ENCODE results near the gene MRPL42. TPM values are rescaled to one million over a fixed set of nuclear protein-coding genes. Genes with fewer than 3 reads are reported as not detected.
A peak's percentile ranks its signal among the peaks of the same experiment; 100 is the strongest.

The MRPL42 gene
- total and polyA plus RNA-seq, 2 donors (not counting 1 experiment from before 2014, with no cell fraction given), result 31.5 to 45.2 TPM

DNA sequence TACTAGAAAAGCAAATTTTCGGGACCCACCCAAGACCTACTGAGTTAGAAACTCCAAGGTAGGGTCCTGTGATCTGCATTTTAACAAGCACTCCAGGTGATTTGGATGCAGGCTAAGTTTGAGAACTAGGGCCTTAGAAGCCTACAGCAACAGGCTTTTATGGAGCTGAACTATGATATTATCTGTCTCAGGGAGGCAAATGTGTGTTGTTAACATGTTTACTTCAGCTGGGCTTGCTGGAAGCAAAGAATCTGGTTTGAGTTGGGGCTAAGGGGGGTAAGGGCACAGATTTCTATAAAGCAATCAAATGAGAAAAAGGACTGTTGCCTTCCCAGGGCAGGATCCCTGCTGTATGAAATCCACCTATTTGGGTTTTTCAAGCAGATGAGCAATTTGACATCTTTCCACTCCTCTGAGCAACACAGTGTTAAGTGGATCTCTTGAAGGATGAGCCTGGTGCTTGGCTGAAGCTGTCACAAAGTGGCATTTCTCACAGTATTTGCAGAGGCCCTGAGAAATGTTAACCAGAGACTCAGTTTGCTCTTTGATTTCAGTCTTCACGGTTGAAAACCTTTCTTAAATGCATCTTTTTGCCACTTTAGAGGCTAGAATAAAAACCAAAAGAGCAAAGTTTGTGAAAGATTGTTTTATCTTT is 68.9 kb downstream of the MRPL42 start:
- Histone ChIP-seq H4K20me1 (ENCODE audit: control insufficient read depth, insufficient read depth, low read length, poor library complexity, severe bottlenecking) (no peaks in the 10 kb centered on the region), H3K9me3 (ENCODE audit: control extremely low read depth in 1 of 3, control insufficient read depth in 2 of 3, insufficient read depth in 1 of 3, low read length in 2 of 3) (peaks cover 0 to 4% (median 0%) of the 10 kb centered on the region in 3 donors), H3K4me2 (replicated peaks; ENCODE audit: low read depth, low read length, poor library complexity, severe bottlenecking) (peak overlapping the region; percentile 62), H3K27ac (ENCODE audit: low read length in 2 of 2) (peak overlapping the region in 1 of 2 donors; percentile 27), H3K36me3 (replicated peaks in 1 of 2; ENCODE audit: control extremely low read depth in 1 of 2, control insufficient read depth in 1 of 2, extremely low read depth in 1 of 2, insufficient read depth in 2 of 2, low read length in 1 of 2) (no peaks in the 10 kb centered on the region), H3K4me3 (ENCODE audit: control extremely low read depth in 1 of 5, extremely low read depth in 1 of 5, insufficient read depth in 1 of 5, low read depth in 2 of 5, low read length in 4 of 5) (peak overlapping the region in 1 of 5 experiments; percentile 13), H3K79me2 (ENCODE audit: control insufficient read depth, insufficient read depth, low read length) (no peaks in the 10 kb centered on the region), H3K4me1 (ENCODE audit: control insufficient read depth in 2 of 2, insufficient read depth in 2 of 2, low read length in 2 of 2) (peaks cover 20 to 23% of the 10 kb centered on the region in 2 donors), H2AFZ (ENCODE audit: insufficient read depth, low read depth, low read length, poor library complexity, severe bottlenecking) (peak overlapping the region; percentile 63), H3K9ac (ENCODE audit: low read length) (peak overlapping the region; percentile 52), H3K27me3 (replicated peaks in 1 of 4; ENCODE audit: control extremely low read depth in 1 of 4, control insufficient read depth in 3 of 4, insufficient read depth in 4 of 4, low read length in 3 of 4) (no peaks in the 10 kb centered on the region)
- ChIA-PET CTCF (interaction anchor here (1.1 to 1.9 kb wide), 3 partner anchors 33 to 566 kb away, joined by 4 to 10 read pairs (median 4); no protein-coding TSS in a partner anchor), POLR2A (no interaction called here)
- no peak for DNase-seq
- Mint-ChIP-seq H3K9me3 (ENCODE audit: insufficient read depth) (no peaks in the 10 kb centered on the region), H3K4me3 (no peak overlapping the region), H3K27ac (no peak overlapping the region), H3K27me3 (no peaks in the 10 kb centered on the region), H3K4me1 (peaks cover 24% of the 10 kb centered on the region)
- TF ChIP-seq EZH2 (IDR thresholded peaks at IDR 0.05; ENCODE audit: borderline replicate concordance, insufficient read depth, low read depth, low read length, poor library complexity, severe bottlenecking), result no peak
- intact Hi-C loops (cut with micrococcal nuclease), result no loop called here
- WGBS (ENCODE audit: insufficient coverage), result 100% methylated on average over 1 of the region's 2 CpGs
- ATAC-seq (ENCODE audit: low read depth), result no peak

DNA sequence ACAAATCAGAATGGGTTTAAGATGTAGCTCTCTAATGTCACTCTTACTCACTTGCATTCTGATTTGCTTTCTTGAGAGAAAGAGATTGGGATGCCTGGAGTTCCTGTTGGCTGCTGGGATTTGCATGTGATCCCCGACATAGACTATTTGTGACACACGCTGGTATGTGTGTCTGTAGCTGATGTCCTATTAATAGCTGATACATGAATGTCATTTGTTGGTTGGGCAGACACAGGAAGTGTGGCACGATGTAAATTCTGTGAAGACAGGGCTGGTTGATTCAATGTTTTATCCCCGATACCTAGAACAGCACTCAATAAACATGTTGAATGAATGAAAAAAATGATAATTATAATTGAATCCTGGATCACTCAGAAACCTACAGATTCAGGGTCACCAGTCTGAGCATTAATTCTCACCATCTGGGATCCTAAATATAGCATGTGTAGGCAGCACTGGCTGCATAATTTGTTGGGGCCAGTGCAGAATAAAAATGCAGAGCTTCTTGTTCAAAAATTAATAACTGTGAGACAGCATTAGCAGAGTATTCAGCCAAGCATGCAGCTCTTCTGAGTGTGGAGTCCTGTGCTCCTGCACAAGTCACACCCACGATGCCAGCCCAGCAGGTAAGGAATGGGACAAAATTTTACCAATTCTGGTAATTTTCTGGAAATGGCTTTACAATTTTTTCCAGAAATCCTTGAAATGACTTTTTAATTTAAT is 69.6 kb downstream of the MRPL42 start:
- DNase-seq (peak; percentile 25), ATAC-seq (ENCODE audit: low read depth) (peak; percentile 58)
- ChIA-PET CTCF (interaction anchor here (1.0 to 1.9 kb wide), 4 partner anchors 34 to 565 kb away, joined by 3 to 10 read pairs (median 4); no protein-coding TSS in a partner anchor), POLR2A (no interaction called here)
- Mint-ChIP-seq H3K9me3 (ENCODE audit: insufficient read depth) (no peaks in the 10 kb centered on the region), H3K4me1 (peaks cover 24% of the 10 kb centered on the region), H3K27ac (peak overlapping the region; percentile 7), H3K27me3 (no peaks in the 10 kb centered on the region), H3K4me3 (peak overlapping the region; percentile 59)
- H3K79me2 ChIP-seq (ENCODE audit: control insufficient read depth, insufficient read depth, low read length), result no peaks in the 10 kb centered on the region
- 27% methylated on average over 3 of the region's 5 CpGs for WGBS (ENCODE audit: insufficient coverage)
- peak overlapping the region; percentile 63 for H2AFZ ChIP-seq (ENCODE audit: insufficient read depth, low read depth, low read length, poor library complexity, severe bottlenecking)
- peak overlapping the region in 1 of 5 experiments; percentile 13 for H3K4me3 ChIP-seq (ENCODE audit: control extremely low read depth in 1 of 5, extremely low read depth in 1 of 5, insufficient read depth in 1 of 5, low read depth in 2 of 5, low read length in 4 of 5)
- H3K36me3 ChIP-seq (replicated peaks in 1 of 2; ENCODE audit: control extremely low read depth in 1 of 2, control insufficient read depth in 1 of 2, extremely low read depth in 1 of 2, insufficient read depth in 2 of 2, low read length in 1 of 2), result no peaks in the 10 kb centered on the region
- no peaks in the 10 kb centered on the region for H4K20me1 ChIP-seq (ENCODE audit: control insufficient read depth, insufficient read depth, low read length, poor library complexity, severe bottlenecking)
- H3K9me3 ChIP-seq (ENCODE audit: control extremely low read depth in 1 of 3, control insufficient read depth in 2 of 3, insufficient read depth in 1 of 3, low read length in 2 of 3), result no peaks in the 10 kb centered on the region
- intact Hi-C loops (cut with micrococcal nuclease), result no loop called here
- TF ChIP-seq EZH2 (IDR thresholded peaks at IDR 0.05; ENCODE audit: borderline replicate concordance, insufficient read depth, low read depth, low read length, poor library complexity, severe bottlenecking), result no peak
- TF ChIP-seq, protein P1, sequence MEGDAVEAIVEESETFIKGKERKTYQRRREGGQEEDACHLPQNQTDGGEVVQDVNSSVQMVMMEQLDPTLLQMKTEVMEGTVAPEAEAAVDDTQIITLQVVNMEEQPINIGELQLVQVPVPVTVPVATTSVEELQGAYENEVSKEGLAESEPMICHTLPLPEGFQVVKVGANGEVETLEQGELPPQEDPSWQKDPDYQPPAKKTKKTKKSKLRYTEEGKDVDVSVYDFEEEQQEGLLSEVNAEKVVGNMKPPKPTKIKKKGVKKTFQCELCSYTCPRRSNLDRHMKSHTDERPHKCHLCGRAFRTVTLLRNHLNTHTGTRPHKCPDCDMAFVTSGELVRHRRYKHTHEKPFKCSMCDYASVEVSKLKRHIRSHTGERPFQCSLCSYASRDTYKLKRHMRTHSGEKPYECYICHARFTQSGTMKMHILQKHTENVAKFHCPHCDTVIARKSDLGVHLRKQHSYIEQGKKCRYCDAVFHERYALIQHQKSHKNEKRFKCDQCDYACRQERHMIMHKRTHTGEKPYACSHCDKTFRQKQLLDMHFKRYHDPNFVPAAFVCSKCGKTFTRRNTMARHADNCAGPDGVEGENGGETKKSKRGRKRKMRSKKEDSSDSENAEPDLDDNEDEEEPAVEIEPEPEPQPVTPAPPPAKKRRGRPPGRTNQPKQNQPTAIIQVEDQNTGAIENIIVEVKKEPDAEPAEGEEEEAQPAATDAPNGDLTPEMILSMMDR (IDR thresholded peaks at IDR 0.05), result no peak
- peak overlapping the region; percentile 62 for H3K4me2 ChIP-seq (replicated peaks; ENCODE audit: low read depth, low read length, poor library complexity, severe bottlenecking)
- peak overlapping the region in 1 of 2 donors; percentile 27 for H3K27ac ChIP-seq (ENCODE audit: low read length in 2 of 2)
- no peaks in the 10 kb centered on the region for H3K27me3 ChIP-seq (replicated peaks in 1 of 4; ENCODE audit: control extremely low read depth in 1 of 4, control insufficient read depth in 3 of 4, insufficient read depth in 4 of 4, low read length in 3 of 4)
- H3K4me1 ChIP-seq (ENCODE audit: control insufficient read depth in 2 of 2, insufficient read depth in 2 of 2, low read length in 2 of 2), result peaks cover 20 to 23% of the 10 kb centered on the region in 2 donors
- peak overlapping the region; percentile 52 for H3K9ac ChIP-seq (ENCODE audit: low read length)
